H9 (cell line): ENCODE results near the gene PGLYRP3. TPM values are rescaled to one million over a fixed set of nuclear protein-coding genes. Genes with fewer than 3 reads are reported as not detected.

Source experiments
- DNase-seq: peaks from one replicate; pipeline ENCODE4 v3.0.0-alpha.2; 2017
- H2AFZ ChIP-seq: one replicate; pipeline ENCODE4 v1.6.1; 2013; ENCODE audit warnings: mild to moderate bottlenecking, low read length, control low read depth, moderate library complexity
- H2AK5ac ChIP-seq: 2 replicates; pipeline ENCODE4 v1.6.1; 2013; ENCODE audit warnings: low read length, control low read depth, mixed read lengths; ENCODE audit not compliant: insufficient read length
- H2BK120ac ChIP-seq: one replicate; pipeline ENCODE4 v1.6.1; 2013; ENCODE audit warnings: low read depth, mild to moderate bottlenecking, low read length, control low read depth, inconsistent platforms; ENCODE audit not compliant: poor library complexity, severe bottlenecking
- H2BK12ac ChIP-seq: 2 replicates; pipeline ENCODE4 v1.6.1; 2013; ENCODE audit warnings: low read length, control low read depth, mixed read lengths, low read depth; ENCODE audit not compliant: insufficient read length
- H2BK15ac ChIP-seq: 2 replicates; pipeline ENCODE4 v1.6.1; 2013; ENCODE audit warnings: low read depth, low read length, control low read depth
- H2BK20ac ChIP-seq: one replicate; pipeline ENCODE4 v1.6.1; 2013; ENCODE audit warnings: low read depth, mild to moderate bottlenecking, low read length, control low read depth, inconsistent platforms; ENCODE audit not compliant: poor library complexity, severe bottlenecking
- H2BK5ac ChIP-seq: 2 replicates; pipeline ENCODE4 v1.6.1; 2013; ENCODE audit warnings: low read length, control low read depth, mixed read lengths; ENCODE audit not compliant: insufficient read length
- H3K14ac ChIP-seq: 2 replicates; pipeline ENCODE4 v1.6.1; 2013; ENCODE audit warnings: low read length, control low read depth; ENCODE audit not compliant: insufficient read depth
- H3K18ac ChIP-seq: 2 replicates; pipeline ENCODE4 v1.6.1; 2013; ENCODE audit warnings: low read depth, mild to moderate bottlenecking, mixed read lengths, low read length, control low read depth; ENCODE audit not compliant: insufficient read length
- H3K23ac ChIP-seq: 2 replicates; pipeline ENCODE4 v1.6.1; 2013; ENCODE audit warnings: low read length, control low read depth, mixed read lengths, low read depth; ENCODE audit not compliant: insufficient read length
- H3K23me2 ChIP-seq: 2 replicates; pipeline ENCODE4 v1.6.1; 2013; ENCODE audit warnings: low read depth, mild to moderate bottlenecking, mixed read lengths, low read length, control low read depth; ENCODE audit not compliant: insufficient read length, poor library complexity, severe bottlenecking
- H3K27ac ChIP-seq: 2 replicates; pipeline ENCODE4 v1.5.1; 2013; ENCODE audit warnings: low read length, control low read depth, mixed read lengths, low read depth; ENCODE audit not compliant: insufficient read length
- H3K27me3 ChIP-seq: 2 replicates; pipeline ENCODE4 v1.6.1; 2013; ENCODE audit warnings: low read length, control low read depth, inconsistent platforms; ENCODE audit not compliant: insufficient read depth
- H3K4ac ChIP-seq: 2 replicates; pipeline ENCODE4 v1.6.1; 2013; ENCODE audit warnings: low read depth, mild to moderate bottlenecking, control low read depth, inconsistent platforms, low read length, moderate library complexity
- H3K4me1 ChIP-seq: 2 replicates; pipeline ENCODE4 v1.6.1; 2013; ENCODE audit warnings: low read length, control low read depth, inconsistent platforms; ENCODE audit not compliant: insufficient read depth
- H3K4me2 ChIP-seq: 2 replicates; pipeline ENCODE4 v1.6.1; 2013; ENCODE audit warnings: low read length, control low read depth, mixed read lengths; ENCODE audit not compliant: insufficient read length, insufficient read depth
- H3K56ac ChIP-seq: 2 replicates; pipeline ENCODE4 v1.6.1; 2013; ENCODE audit warnings: low read depth, mild to moderate bottlenecking, mixed read lengths, low read length, control low read depth; ENCODE audit not compliant: insufficient read length
- H3K79me1 ChIP-seq: 2 replicates; pipeline ENCODE4 v1.6.1; 2013; ENCODE audit warnings: low read depth, mild to moderate bottlenecking, moderate library complexity, low read length, control low read depth, inconsistent platforms; ENCODE audit not compliant: insufficient read depth, poor library complexity, severe bottlenecking
- H3K79me2 ChIP-seq: 2 replicates; pipeline ENCODE4 v1.6.1; 2013; ENCODE audit warnings: low read length, control low read depth, inconsistent platforms; ENCODE audit not compliant: insufficient read depth
- H3K9ac ChIP-seq: 2 replicates; pipeline ENCODE4 v1.6.1; 2013; ENCODE audit warnings: low read length, control low read depth, mixed read lengths; ENCODE audit not compliant: insufficient read length; ENCODE audit errors: extremely low read depth
- H3K9me3 ChIP-seq: one replicate; pipeline ENCODE4 v1.6.1; 2013; ENCODE audit warnings: low read depth, low read length, inconsistent platforms; ENCODE audit not compliant: control insufficient read depth
- H3T11ph ChIP-seq: one replicate; pipeline ENCODE4 v1.6.1; 2013; ENCODE audit warnings: mild to moderate bottlenecking, low read length, control low read depth, inconsistent platforms
- H4K20me1 ChIP-seq: one replicate; pipeline ENCODE4 v1.6.1; 2013; ENCODE audit not compliant: control insufficient read depth, insufficient read length, insufficient read depth
- H4K5ac ChIP-seq: 2 replicates; pipeline ENCODE4 v1.6.1; 2013; ENCODE audit warnings: low read depth, mild to moderate bottlenecking, mixed read lengths, low read length, control low read depth; ENCODE audit not compliant: insufficient read length
- H4K8ac ChIP-seq: replicated peaks from 2 replicates; pipeline ENCODE4 v1.6.1; 2013; ENCODE audit warnings: low read length, control low read depth, mixed read lengths, low read depth; ENCODE audit not compliant: insufficient read length
- H4K91ac ChIP-seq: 2 replicates; pipeline ENCODE4 v1.6.1; 2013; ENCODE audit warnings: low read depth, mild to moderate bottlenecking, moderate library complexity, mixed read lengths, low read length, control low read depth; ENCODE audit not compliant: insufficient read length
- H3K27ac Mint-ChIP-seq, 3 experiments: 2 replicates in 2 of 3; 3 replicates in 1 of 3; pipeline ENCODE4 v1.8.0; 2020 to 2021; ENCODE audit warnings: mixed read lengths in 3 of 3, mild to moderate bottlenecking in 1 of 3, moderate library complexity in 1 of 3
- H3K27me3 Mint-ChIP-seq: 2 replicates; pipeline ENCODE4 v1.8.0; 2021; ENCODE audit warnings: low read depth, mild to moderate bottlenecking, moderate library complexity, mixed read lengths
- H3K36me3 Mint-ChIP-seq, 3 experiments: 2 replicates in 2 of 3; 3 replicates in 1 of 3; pipeline ENCODE4 v1.8.0; 2020 to 2021; ENCODE audit warnings: low read depth in 3 of 3, mixed read lengths in 3 of 3; ENCODE audit not compliant: insufficient read depth in 1 of 3
- H3K4me1 Mint-ChIP-seq, 2 experiments: 2 replicates each; pipeline ENCODE4 v1.8.0; 2020; ENCODE audit warnings: mixed read lengths in 2 of 2
- H3K4me3 Mint-ChIP-seq, 2 experiments: 2 replicates in 1 of 2; 3 replicates in 1 of 2; pipeline ENCODE4 v1.8.0; 2020 to 2021; ENCODE audit warnings: mild to moderate bottlenecking in 2 of 2, mixed read lengths in 2 of 2, moderate library complexity in 1 of 2
- H3K9me3 Mint-ChIP-seq, 2 experiments: 2 replicates in 1 of 2; 3 replicates in 1 of 2; pipeline ENCODE4 v1.8.0; 2020; ENCODE audit warnings: mild to moderate bottlenecking in 2 of 2, mixed read lengths in 2 of 2, moderate library complexity in 1 of 2
- WGBS: extraction: QIAGEN DNeasy Blood & Tissue Kit; methylation state at CpG from one replicate; pipeline ENCODE4 v1.1.7; 2013; ENCODE audit warnings: missing lambda C conversion rate, low lambda C conversion rate, mixed read lengths; ENCODE audit not compliant: insufficient read length; ENCODE audit errors: extremely low coverage; 5-methylcytosine and 5-hydroxymethylcytosine counted together
- total RNA-seq: library from RNA; stranded (reverse); gene quantifications from 2 replicates; pipeline ENCODE4 v1.2.1, GENCODE V29; 2021
- TF ChIP-seq, protein P1 (sequence below): fragments of 200-600 bp; sonication (generic); conservative IDR thresholded peaks from 3 replicates; pipeline ENCODE4 v1.8.0; 2021; ENCODE audit warnings: antibody characterized with exemption, mild to moderate bottlenecking

PGLYRP3 gene
- total RNA-seq, 1 experiment from 2014 or later, result not detected

- H3K36me3 Mint-ChIP-seq, result no peaks in the 10 kb centered on the region; a peak in 1 of 7 replicates
Observed at GRCh38 chr1:153350321-153350957, 37.7 kb upstream of the PGLYRP3 start.

More at GRCh38 chr1:153350321-153350957, 37.7 kb upstream of the PGLYRP3 start:
- Histone ChIP-seq H2BK20ac (no peak overlapping the region), H3K4ac (no peak overlapping the region), H4K8ac (no peak overlapping the region), H2BK5ac (no peak overlapping the region), H3K9ac (no peak overlapping the region), H2AK5ac (no peak overlapping the region), H3K18ac (no peak overlapping the region), H3K23me2 (no peaks in the 10 kb centered on the region), H3K23ac (no peak overlapping the region), H3K4me2 (no peak overlapping the region), H3K27ac (no peak overlapping the region), H3K9me3 (no peaks in the 10 kb centered on the region), H2BK12ac (no peak overlapping the region), H4K20me1 (no peaks in the 10 kb centered on the region), H3K4me1 (no peaks in the 10 kb centered on the region), H2BK15ac (no peak overlapping the region), H3T11ph (no peak overlapping the region), H2BK120ac (no peak overlapping the region), H3K79me2 (no peaks in the 10 kb centered on the region), H3K14ac (no peak overlapping the region), H3K79me1 (no peaks in the 10 kb centered on the region), H2AFZ (no peak overlapping the region), H3K27me3 (no peaks in the 10 kb centered on the region), H4K5ac (no peak overlapping the region), H3K56ac (no peak overlapping the region), H4K91ac (no peak overlapping the region)
- Mint-ChIP-seq H3K27me3 (peaks cover 26% of the 10 kb centered on the region), H3K4me1 (no peaks in the 10 kb centered on the region), H3K27ac (no peak overlapping the region), H3K4me3 (no peak overlapping the region), H3K9me3 (no peaks in the 10 kb centered on the region)
- TF ChIP-seq, protein P1, sequence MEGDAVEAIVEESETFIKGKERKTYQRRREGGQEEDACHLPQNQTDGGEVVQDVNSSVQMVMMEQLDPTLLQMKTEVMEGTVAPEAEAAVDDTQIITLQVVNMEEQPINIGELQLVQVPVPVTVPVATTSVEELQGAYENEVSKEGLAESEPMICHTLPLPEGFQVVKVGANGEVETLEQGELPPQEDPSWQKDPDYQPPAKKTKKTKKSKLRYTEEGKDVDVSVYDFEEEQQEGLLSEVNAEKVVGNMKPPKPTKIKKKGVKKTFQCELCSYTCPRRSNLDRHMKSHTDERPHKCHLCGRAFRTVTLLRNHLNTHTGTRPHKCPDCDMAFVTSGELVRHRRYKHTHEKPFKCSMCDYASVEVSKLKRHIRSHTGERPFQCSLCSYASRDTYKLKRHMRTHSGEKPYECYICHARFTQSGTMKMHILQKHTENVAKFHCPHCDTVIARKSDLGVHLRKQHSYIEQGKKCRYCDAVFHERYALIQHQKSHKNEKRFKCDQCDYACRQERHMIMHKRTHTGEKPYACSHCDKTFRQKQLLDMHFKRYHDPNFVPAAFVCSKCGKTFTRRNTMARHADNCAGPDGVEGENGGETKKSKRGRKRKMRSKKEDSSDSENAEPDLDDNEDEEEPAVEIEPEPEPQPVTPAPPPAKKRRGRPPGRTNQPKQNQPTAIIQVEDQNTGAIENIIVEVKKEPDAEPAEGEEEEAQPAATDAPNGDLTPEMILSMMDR, result no peak
- no CpG with 5 or more reads among the region's 1 CpG for WGBS
- DNase-seq, result no peak
